GM23248 (cell line): ENCODE measurements around the gene ING3. TPM values are rescaled to one million over a fixed set of nuclear protein-coding genes. Genes with fewer than 3 reads are reported as not detected.

Experiments used
- DNase-seq: peaks from one replicate; pipeline ENCODE4 v3.0.0-alpha.2; 2015
- H2AFZ ChIP-seq: fragments of 200-600 bp; sonication (generic); 2 replicates; pipeline ENCODE4 v1.6.1; 2016; ENCODE audit warnings: antibody characterized with exemption
- H3F3A ChIP-seq: fragments of 200-600 bp; sonication (generic); 2 replicates; pipeline ENCODE4 v1.6.1; 2016; ENCODE audit warnings: mild to moderate bottlenecking, antibody characterized with exemption, mixed run types; ENCODE audit not compliant: insufficient read depth
- H3K27ac ChIP-seq: fragments of 200-600 bp; sonication (generic); 2 replicates; pipeline ENCODE4 v1.5.1; 2016; ENCODE audit warnings: mild to moderate bottlenecking
- H3K27me3 ChIP-seq: fragments of 200-600 bp; sonication (generic); replicated peaks from 2 replicates; pipeline ENCODE4 v1.6.1; 2016; ENCODE audit warnings: mild to moderate bottlenecking; ENCODE audit not compliant: insufficient read depth
- H3K36me3 ChIP-seq: fragments of 200-600 bp; sonication (generic); 2 replicates; pipeline ENCODE4 v1.6.1; 2016; ENCODE audit warnings: low read depth, mild to moderate bottlenecking
- H3K4me1 ChIP-seq: fragments of 200-600 bp; sonication (generic); 2 replicates; pipeline ENCODE4 v1.6.1; 2016; ENCODE audit warnings: mild to moderate bottlenecking; ENCODE audit not compliant: insufficient read depth
- H3K4me2 ChIP-seq: fragments of 200-600 bp; sonication (generic); one replicate; pipeline ENCODE4 v1.6.1; 2016; ENCODE audit warnings: mild to moderate bottlenecking; ENCODE audit not compliant: unreplicated experiment
- H3K4me3 ChIP-seq: fragments of 200-600 bp; sonication (generic); 2 replicates; pipeline ENCODE4 v1.5.1; 2016; ENCODE audit warnings: mild to moderate bottlenecking
- H3K79me2 ChIP-seq: fragments of 200-600 bp; sonication (generic); 2 replicates; pipeline ENCODE4 v1.6.1; 2016; ENCODE audit warnings: mild to moderate bottlenecking; ENCODE audit not compliant: insufficient read depth
- H3K9ac ChIP-seq: fragments of 200-600 bp; sonication (generic); 2 replicates; pipeline ENCODE4 v1.6.1; 2016; ENCODE audit warnings: mild to moderate bottlenecking
- H3K9me2 ChIP-seq: fragments of 200-600 bp; sonication (generic); 2 replicates; pipeline ENCODE4 v1.6.1; 2016; ENCODE audit warnings: mixed run types, mild to moderate bottlenecking, moderate library complexity; ENCODE audit not compliant: insufficient read depth
- H3K9me3 ChIP-seq: fragments of 200-600 bp; sonication (generic); one replicate; pipeline ENCODE4 v1.6.1; 2017; ENCODE audit warnings: low read depth
- H4K20me1 ChIP-seq: fragments of 200-600 bp; sonication (generic); 2 replicates; pipeline ENCODE4 v1.6.0; 2016; ENCODE audit not compliant: insufficient read depth
- EZH2 ChIP-seq: fragments of 200-600 bp; sonication (generic); IDR thresholded peaks from 2 replicates; pipeline ENCODE4 v1.6.1; 2018; ENCODE audit warnings: antibody characterized with exemption, mild to moderate bottlenecking; ENCODE audit not compliant: insufficient read depth, poor library complexity, severe bottlenecking
- EZH2phosphoT487 ChIP-seq: fragments of 200-600 bp; sonication (generic); IDR thresholded peaks from 2 replicates; pipeline ENCODE4 v1.6.1; 2018; ENCODE audit warnings: antibody characterized with exemption, moderate library complexity, mild to moderate bottlenecking, low read depth; ENCODE audit not compliant: insufficient read depth
- WGBS, 2 experiments: methylation state at CpG; one replicate each; pipeline ENCODE4 v1.1.6; 2015 to 2017; ENCODE audit warnings: low lambda C conversion rate in 2 of 2, low coverage in 1 of 2; ENCODE audit errors: missing lambda C conversion rate in 2 of 2; 5-methylcytosine and 5-hydroxymethylcytosine counted together
- in situ Hi-C: fragments of 300-500 bp; cut with MboI; formaldehyde crosslinking; loops from 2 replicates; pipeline ENCODE4 v1.15.0; 2020
- polyA plus RNA-seq: library from polyadenylated mRNA; unstranded; fragments of >200 nt; fragmentation: Nextera tagmentation; extraction: Ambion mirVana; gene quantifications from 2 replicates; pipeline ENCODE4 v1.2.1, GENCODE V29; 2016
- total RNA-seq: library from RNA; depleted of rRNA; stranded (reverse); fragments of >200 nt; shearing (Covaris generic); gene quantifications from 2 replicates; pipeline ENCODE4 v1.2.3, GENCODE V29; 2014

Gene ING3
- total and polyA plus RNA-seq, 2 experiments from 2014 or later, result 10.1 to 27.0 TPM

DNA sequence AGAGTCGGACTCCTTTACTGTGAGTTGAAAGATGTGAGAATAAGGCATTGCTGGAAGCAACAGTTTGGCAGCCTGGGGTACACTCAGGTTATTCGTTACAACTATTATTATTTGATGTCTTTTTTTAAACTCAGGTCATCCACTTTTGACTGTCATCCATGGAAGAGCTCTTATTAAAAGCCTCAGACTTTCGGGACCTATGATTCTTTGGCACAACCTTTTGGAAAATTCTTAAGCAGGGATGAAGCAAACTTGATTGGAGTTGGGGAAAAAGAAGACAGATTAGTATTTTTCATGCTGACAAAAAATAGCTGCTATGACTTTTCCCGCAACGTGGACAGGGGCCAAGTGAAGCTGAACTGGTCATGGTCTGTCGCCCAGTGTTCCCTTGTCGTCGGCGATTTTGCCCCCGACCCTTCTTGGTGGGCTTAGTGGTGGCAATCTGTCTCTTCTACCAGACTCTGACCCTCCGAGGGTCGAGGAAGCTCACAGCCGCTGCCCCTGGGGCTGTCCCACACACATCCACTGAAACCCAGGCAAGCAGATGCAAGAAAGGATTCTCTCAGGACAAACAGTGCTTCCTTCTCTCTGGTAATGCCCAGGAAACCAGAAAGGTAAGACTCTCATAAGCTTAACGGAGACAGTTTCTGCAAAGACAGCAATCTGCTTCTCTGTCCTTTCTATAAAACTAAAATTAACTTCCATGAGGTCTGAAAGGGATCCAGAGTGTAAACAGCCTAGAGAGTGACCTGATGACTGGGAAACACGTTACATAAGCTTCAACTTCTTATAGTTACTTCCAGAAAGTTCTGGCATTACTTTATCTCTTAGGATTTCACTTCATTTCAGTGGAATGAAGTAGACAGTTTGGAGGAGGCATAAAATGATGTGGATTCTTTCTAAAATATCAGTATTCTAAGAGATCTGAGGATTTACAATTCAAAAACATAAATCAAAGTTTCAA, 39.0 kb downstream of the ING3 start:
- Histone ChIP-seq H3F3A (peaks cover 63% of the 10 kb centered on the region), H3K4me1 (peaks cover 49% of the 10 kb centered on the region), H2AFZ (peak overlapping the region; percentile 83), H3K4me2 (peak overlapping the region; percentile 91), H3K9ac (peak overlapping the region; percentile 78), H3K36me3 (no peaks in the 10 kb centered on the region), H3K27ac (peak overlapping the region; percentile 71), H4K20me1 (no peaks in the 10 kb centered on the region), H3K27me3 (no peaks in the 10 kb centered on the region), H3K9me3 (no peaks in the 10 kb centered on the region), H3K9me2 (no peaks in the 10 kb centered on the region), H3K4me3 (peak overlapping the region; percentile 78), H3K79me2 (peaks cover 44% of the 10 kb centered on the region)
- in situ Hi-C loops, result loop anchor here (5.0 to 25.0 kb wide), 3 partner anchors 93 to 548 kb away; partner anchors contain the start of gene WNT16
- WGBS, 2 experiments, result 1 to 2% methylated on average over 15 of the region's 15 CpGs
- DNase-seq, result peak; percentile 48
- no peak for TF ChIP-seq EZH2phosphoT487

DNA sequence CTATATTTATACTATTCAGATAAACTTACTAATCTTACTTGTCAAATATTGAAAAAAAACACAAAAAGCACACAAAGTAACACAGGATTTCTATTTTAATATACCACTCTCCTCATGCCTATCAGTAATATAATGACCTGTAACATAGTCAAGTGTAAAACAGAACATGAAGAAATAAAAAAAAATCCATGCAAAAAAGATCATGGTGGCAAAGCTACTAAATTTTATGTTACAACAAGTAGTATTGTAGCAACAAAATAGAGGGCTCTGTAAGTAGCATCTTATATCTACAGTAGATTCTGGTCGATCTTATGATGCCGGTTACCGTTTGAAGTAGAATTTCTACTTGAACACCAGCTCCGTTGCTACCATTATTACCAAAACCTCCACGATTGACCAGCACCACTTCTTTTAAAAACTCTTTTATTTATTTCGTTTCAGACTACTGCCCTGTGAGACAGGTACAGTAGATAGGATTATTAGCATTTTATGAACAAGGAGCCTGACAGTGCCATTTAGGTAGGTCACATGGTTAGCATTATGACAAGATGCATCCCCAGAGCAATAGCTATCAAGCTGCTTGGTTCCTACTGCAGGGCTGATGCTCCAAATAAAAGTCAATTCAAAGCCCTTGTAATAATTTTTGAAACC, 40.0 kb downstream of the ING3 start:
- no peaks in the 10 kb centered on the region for H3K9me3 ChIP-seq
- peak overlapping the region; percentile 78 for H3K9ac ChIP-seq
- H3K4me3 ChIP-seq, result peak overlapping the region; percentile 78
- H3K9me2 ChIP-seq, result no peaks in the 10 kb centered on the region
- H3K27me3 ChIP-seq, result no peaks in the 10 kb centered on the region
- in situ Hi-C loops, result loop anchor here (25.0 kb wide), 2 partner anchors 347 to 547 kb away; partner anchors contain the start of gene WNT16
- DNase-seq, result peak; percentile 33
- peak overlapping the region; percentile 91 for H3K4me2 ChIP-seq
- H3F3A ChIP-seq, result peaks cover 66% of the 10 kb centered on the region
- H3K27ac ChIP-seq, result peak overlapping the region; percentile 71
- 9 to 11% methylated on average over 6 of the region's 6 CpGs for WGBS, 2 experiments
- no peak for TF ChIP-seq EZH2
- TF ChIP-seq EZH2phosphoT487, result no peak
- H3K4me1 ChIP-seq, result peaks cover 49% of the 10 kb centered on the region
- no peaks in the 10 kb centered on the region for H4K20me1 ChIP-seq
- peak overlapping the region; percentile 57 for H2AFZ ChIP-seq
- no peaks in the 10 kb centered on the region for H3K36me3 ChIP-seq
- H3K79me2 ChIP-seq, result peaks cover 54% of the 10 kb centered on the region

GRCh38 chr7:120991161-120991560, 40.6 kb downstream of the ING3 start:
- Histone ChIP-seq H3K9me2 (no peaks in the 10 kb centered on the region), H3K4me1 (peaks cover 52% of the 10 kb centered on the region), H3K4me2 (peak overlapping the region; percentile 91), H3K79me2 (peaks cover 59% of the 10 kb centered on the region), H3K36me3 (no peaks in the 10 kb centered on the region), H3K27ac (peak overlapping the region; percentile 65), H3K9me3 (no peaks in the 10 kb centered on the region), H4K20me1 (no peaks in the 10 kb centered on the region), H3K4me3 (peak overlapping the region; percentile 78), H2AFZ (peak overlapping the region; percentile 57), H3F3A (peaks cover 66% of the 10 kb centered on the region), H3K9ac (peak overlapping the region; percentile 78), H3K27me3 (no peaks in the 10 kb centered on the region)
- no peak for TF ChIP-seq EZH2
- TF ChIP-seq EZH2phosphoT487, result no peak
- 3 to 12% methylated on average over 1 of the region's 1 CpG for WGBS, 2 experiments
- DNase-seq, result no peak
- in situ Hi-C loops, result loop anchor here (25.0 kb wide), 2 partner anchors 346 to 546 kb away; partner anchors contain the start of gene WNT16

GRCh38 chr7:120991581-120991980, 41.0 kb downstream of the ING3 start:
- peak overlapping the region; percentile 65 for H3K27ac ChIP-seq
- peaks cover 60% of the 10 kb centered on the region for H3K79me2 ChIP-seq
- H3F3A ChIP-seq, result peaks cover 66% of the 10 kb centered on the region
- H3K4me3 ChIP-seq, result peak overlapping the region; percentile 78
- DNase-seq, result peak; percentile 79
- H3K9me2 ChIP-seq, result no peaks in the 10 kb centered on the region
- H2AFZ ChIP-seq, result peak overlapping the region; percentile 57; the same call in 1 of the 2 replicates
- H3K27me3 ChIP-seq, result no peaks in the 10 kb centered on the region
- peak overlapping the region; percentile 78 for H3K9ac ChIP-seq
- H4K20me1 ChIP-seq, result no peaks in the 10 kb centered on the region
- in situ Hi-C loops, result loop anchor here (25.0 kb wide), 2 partner anchors 346 to 546 kb away; partner anchors contain the start of gene WNT16
- H3K4me2 ChIP-seq, result peak overlapping the region; percentile 91
- TF ChIP-seq EZH2phosphoT487, result no peak
- TF ChIP-seq EZH2, result no peak
- H3K4me1 ChIP-seq, result peaks cover 57% of the 10 kb centered on the region
- H3K9me3 ChIP-seq, result no peaks in the 10 kb centered on the region
- 0 to 1% methylated on average over 2 of the region's 2 CpGs for WGBS, 2 experiments
- no peaks in the 10 kb centered on the region for H3K36me3 ChIP-seq
